ENCODE results near the gene CD55. TPM values are rescaled to one million over a fixed set of nuclear protein-coding genes. Genes with fewer than 3 reads are reported as not detected.

CD55 gene
- total RNA-seq, 4 donors from 2014 or later: 75.2 to 428 (median 110) TPM

DNA sequence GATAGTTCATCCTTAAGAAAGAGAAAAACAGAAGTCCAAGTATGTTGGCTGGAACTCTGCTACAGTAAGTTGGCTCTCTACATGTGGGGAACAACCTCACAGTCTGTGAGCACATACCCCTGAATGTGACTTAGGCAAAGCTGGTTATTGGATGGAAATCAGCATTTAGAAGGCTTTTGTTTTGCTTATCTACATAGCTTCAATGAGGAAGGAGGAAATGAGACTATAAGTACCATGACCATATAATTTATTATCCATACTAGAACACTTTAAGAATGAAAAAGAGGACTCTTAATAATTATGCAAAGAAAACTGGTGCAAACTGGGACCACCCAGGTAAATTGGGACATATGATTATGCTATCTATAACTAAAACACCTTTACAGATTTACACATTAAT, 31.7 kb upstream of the CD55 start:
- Histone ChIP-seq H3K27ac (no peak overlapping the region), H3K4me1 (peaks cover 15 to 18% of the 10 kb centered on the region in 2 donors), H3K9me3 (no peaks in the 10 kb centered on the region), H3K4me3 (no peak overlapping the region), H3K36me3 (no peaks in the 10 kb centered on the region), H3K27me3 (no peaks in the 10 kb centered on the region)
- in situ Hi-C loops (cut with MboI; ENCODE audit: low sequenced_read_pairs in 4 of 4) (no loop called here), intact Hi-C loops (cut with DNase I; ENCODE audit: low total_unique reads) (no loop called here)
- TF ChIP-seq CTCF (IDR thresholded peaks at IDR 0.05 in 4 of 5, conservative IDR thresholded peaks at IDR 0.05 in 1 of 5) (no peak), POLR2A (IDR thresholded peaks at IDR 0.05) (no peak)
- ATAC-seq: no peak
- no peak for DNase-seq

DNA sequence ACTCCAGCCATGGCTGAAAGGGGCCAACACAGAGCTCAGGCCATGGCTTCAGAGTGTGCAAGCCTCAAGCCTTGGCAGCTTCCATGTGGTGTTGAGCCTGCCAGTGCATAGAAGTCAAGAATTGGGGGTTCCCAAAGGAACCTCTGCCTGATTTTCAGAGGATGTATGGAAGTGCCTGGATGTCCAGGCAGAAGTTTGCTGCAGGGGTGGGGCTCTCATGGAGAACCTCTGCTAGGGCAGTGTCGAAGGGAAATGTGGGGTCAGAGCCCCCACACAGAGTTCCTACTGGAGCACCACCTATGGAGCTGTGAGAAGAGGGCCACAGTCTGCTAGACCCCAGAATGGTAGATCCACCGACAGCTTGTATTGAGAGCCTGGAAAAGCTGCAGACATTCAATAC, 29.8 kb upstream of the CD55 start:
- H3K9me3 ChIP-seq: no peaks in the 10 kb centered on the region
- DNase-seq (no peak), ATAC-seq (no peak)
- intact Hi-C loops (cut with DNase I; ENCODE audit: low total_unique reads): no loop called here
- no peak overlapping the region for H3K27ac ChIP-seq
- no peaks in the 10 kb centered on the region for H3K27me3 ChIP-seq
- TF ChIP-seq POLR2A (IDR thresholded peaks at IDR 0.05): no peak
- TF ChIP-seq CTCF (IDR thresholded peaks at IDR 0.05 in 4 of 5, conservative IDR thresholded peaks at IDR 0.05 in 1 of 5): no peak
- in situ Hi-C loops (cut with MboI; ENCODE audit: low sequenced_read_pairs in 4 of 4): no loop called here
- no peaks in the 10 kb centered on the region for H3K36me3 ChIP-seq
- H3K4me3 ChIP-seq: no peak overlapping the region
- peaks cover 5 to 9% of the 10 kb centered on the region in 2 donors for H3K4me1 ChIP-seq

DNA sequence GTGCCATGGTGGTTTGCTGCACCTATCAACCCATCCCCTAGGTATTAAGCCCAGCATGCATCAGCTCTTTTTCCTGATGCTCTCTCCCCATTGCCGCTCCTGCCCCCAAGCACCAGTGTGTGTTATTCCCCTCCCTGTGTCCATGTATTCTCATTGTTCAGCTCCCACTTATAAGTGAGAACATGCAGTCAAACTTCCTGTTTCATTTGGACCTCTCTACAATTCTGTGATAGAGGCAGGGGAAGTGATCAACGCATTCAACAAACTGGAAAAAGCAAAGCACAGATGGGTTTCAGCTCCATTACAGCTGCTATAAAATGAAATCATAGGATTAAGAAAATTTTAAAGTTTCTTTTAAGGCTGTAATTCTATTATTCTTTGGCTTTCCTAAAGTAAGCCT, 23.3 kb upstream of the CD55 start:
- no peak overlapping the region for H3K4me3 ChIP-seq
- intact Hi-C loops (cut with DNase I; ENCODE audit: low total_unique reads) (no loop called here), in situ Hi-C loops (cut with MboI; ENCODE audit: low sequenced_read_pairs in 4 of 4) (no loop called here)
- no peaks in the 10 kb centered on the region for H3K9me3 ChIP-seq
- ATAC-seq (no peak), DNase-seq (no peak)
- peak overlapping the region in 2 of 4 donors; percentile 41 for H3K27ac ChIP-seq
- H3K36me3 ChIP-seq: no peaks in the 10 kb centered on the region
- no peaks in the 10 kb centered on the region for H3K4me1 ChIP-seq
- H3K27me3 ChIP-seq: no peaks in the 10 kb centered on the region
- no peak for TF ChIP-seq POLR2A (IDR thresholded peaks at IDR 0.05)
- no peak for TF ChIP-seq CTCF (IDR thresholded peaks at IDR 0.05 in 4 of 5, conservative IDR thresholded peaks at IDR 0.05 in 1 of 5)

GRCh38 chr1:207298636-207299398, 22.7 kb upstream of the CD55 start:
- no peaks in the 10 kb centered on the region for H3K4me1 ChIP-seq
- no peak for ATAC-seq
- H3K36me3 ChIP-seq: no peaks in the 10 kb centered on the region
- intact Hi-C loops (cut with DNase I; ENCODE audit: low total_unique reads): no loop called here
- H3K27me3 ChIP-seq: no peaks in the 10 kb centered on the region
- peak overlapping the region in 2 of 4 donors; percentile 41 for H3K27ac ChIP-seq
- no peak for DNase-seq
- in situ Hi-C loops (cut with MboI; ENCODE audit: low sequenced_read_pairs in 4 of 4): no loop called here
- TF ChIP-seq POLR2A (IDR thresholded peaks at IDR 0.05): no peak
- TF ChIP-seq CTCF (IDR thresholded peaks at IDR 0.05 in 4 of 5, conservative IDR thresholded peaks at IDR 0.05 in 1 of 5): no peak
- no peak overlapping the region for H3K4me3 ChIP-seq
- no peaks in the 10 kb centered on the region for H3K9me3 ChIP-seq

Data from gastrocnemius medialis (tissue), 4 donors.